ENCODE measurements around the gene IFT52.

- TF ChIP-seq CTCF (conservative IDR thresholded peaks at IDR 0.05), result no peak
- TF ChIP-seq EZH2 (IDR thresholded peaks at IDR 0.05; ENCODE audit: low read depth), result no peak
Observed at GRCh38 chr20:43694763-43695162, 104.0 kb downstream of the IFT52 start.

Measured in PC-9 (cell line).